Body of pancreas (tissue), 4 donors: ENCODE measurements around the gene VPS26C.

Experiments used
- CTCF ChIP-seq, 7 experiments: fragments of 450-650 bp in 4 of 7; fragments of 200-600 bp in 3 of 7; sonication (generic) in 3 of 7; IDR thresholded peaks; one replicate each; pipeline ENCODE4 v1.5.1; 2016 to 2019; ENCODE audit warnings: antibody characterized with exemption in 7 of 7
- POLR2A ChIP-seq, 3 donors: fragments of 450-650 bp; IDR thresholded peaks; one replicate each; pipeline ENCODE4 v1.6.1; 2016; ENCODE audit warnings: antibody characterized with exemption in 3 of 3, mild to moderate bottlenecking in 2 of 3

GRCh38 chr21:37195610-37196009 is 71.5 kb downstream of the VPS26C start:
- TF ChIP-seq CTCF (IDR thresholded peaks at IDR 0.05) (no peak), POLR2A (IDR thresholded peaks at IDR 0.05) (no peak)
